H9 (cell line): ENCODE results near the gene PTPRR. TPM values are rescaled to one million over a fixed set of nuclear protein-coding genes. Genes with fewer than 3 reads are reported as not detected.

Source experiments
- DNase-seq: peaks from one replicate; pipeline ENCODE4 v3.0.0-alpha.2; 2017
- H2AFZ ChIP-seq: one replicate; pipeline ENCODE4 v1.6.1; 2013; ENCODE audit warnings: mild to moderate bottlenecking, low read length, control low read depth, moderate library complexity
- H2AK5ac ChIP-seq: 2 replicates; pipeline ENCODE4 v1.6.1; 2013; ENCODE audit warnings: low read length, control low read depth, mixed read lengths; ENCODE audit not compliant: insufficient read length
- H2BK120ac ChIP-seq: one replicate; pipeline ENCODE4 v1.6.1; 2013; ENCODE audit warnings: low read depth, mild to moderate bottlenecking, low read length, control low read depth, inconsistent platforms; ENCODE audit not compliant: poor library complexity, severe bottlenecking
- H2BK12ac ChIP-seq: 2 replicates; pipeline ENCODE4 v1.6.1; 2013; ENCODE audit warnings: low read length, control low read depth, mixed read lengths, low read depth; ENCODE audit not compliant: insufficient read length
- H2BK15ac ChIP-seq: 2 replicates; pipeline ENCODE4 v1.6.1; 2013; ENCODE audit warnings: low read depth, low read length, control low read depth
- H2BK20ac ChIP-seq: one replicate; pipeline ENCODE4 v1.6.1; 2013; ENCODE audit warnings: low read depth, mild to moderate bottlenecking, low read length, control low read depth, inconsistent platforms; ENCODE audit not compliant: poor library complexity, severe bottlenecking
- H2BK5ac ChIP-seq: 2 replicates; pipeline ENCODE4 v1.6.1; 2013; ENCODE audit warnings: low read length, control low read depth, mixed read lengths; ENCODE audit not compliant: insufficient read length
- H3K14ac ChIP-seq: 2 replicates; pipeline ENCODE4 v1.6.1; 2013; ENCODE audit warnings: low read length, control low read depth; ENCODE audit not compliant: insufficient read depth
- H3K18ac ChIP-seq: 2 replicates; pipeline ENCODE4 v1.6.1; 2013; ENCODE audit warnings: low read depth, mild to moderate bottlenecking, mixed read lengths, low read length, control low read depth; ENCODE audit not compliant: insufficient read length
- H3K23ac ChIP-seq: 2 replicates; pipeline ENCODE4 v1.6.1; 2013; ENCODE audit warnings: low read length, control low read depth, mixed read lengths, low read depth; ENCODE audit not compliant: insufficient read length
- H3K23me2 ChIP-seq: 2 replicates; pipeline ENCODE4 v1.6.1; 2013; ENCODE audit warnings: low read depth, mild to moderate bottlenecking, mixed read lengths, low read length, control low read depth; ENCODE audit not compliant: insufficient read length, poor library complexity, severe bottlenecking
- H3K27ac ChIP-seq: 2 replicates; pipeline ENCODE4 v1.5.1; 2013; ENCODE audit warnings: low read length, control low read depth, mixed read lengths, low read depth; ENCODE audit not compliant: insufficient read length
- H3K27me3 ChIP-seq: 2 replicates; pipeline ENCODE4 v1.6.1; 2013; ENCODE audit warnings: low read length, control low read depth, inconsistent platforms; ENCODE audit not compliant: insufficient read depth
- H3K4ac ChIP-seq: 2 replicates; pipeline ENCODE4 v1.6.1; 2013; ENCODE audit warnings: low read depth, mild to moderate bottlenecking, control low read depth, inconsistent platforms, low read length, moderate library complexity
- H3K4me1 ChIP-seq: 2 replicates; pipeline ENCODE4 v1.6.1; 2013; ENCODE audit warnings: low read length, control low read depth, inconsistent platforms; ENCODE audit not compliant: insufficient read depth
- H3K4me2 ChIP-seq: 2 replicates; pipeline ENCODE4 v1.6.1; 2013; ENCODE audit warnings: low read length, control low read depth, mixed read lengths; ENCODE audit not compliant: insufficient read length, insufficient read depth
- H3K56ac ChIP-seq: 2 replicates; pipeline ENCODE4 v1.6.1; 2013; ENCODE audit warnings: low read depth, mild to moderate bottlenecking, mixed read lengths, low read length, control low read depth; ENCODE audit not compliant: insufficient read length
- H3K79me1 ChIP-seq: 2 replicates; pipeline ENCODE4 v1.6.1; 2013; ENCODE audit warnings: low read depth, mild to moderate bottlenecking, moderate library complexity, low read length, control low read depth, inconsistent platforms; ENCODE audit not compliant: insufficient read depth, poor library complexity, severe bottlenecking
- H3K79me2 ChIP-seq: 2 replicates; pipeline ENCODE4 v1.6.1; 2013; ENCODE audit warnings: low read length, control low read depth, inconsistent platforms; ENCODE audit not compliant: insufficient read depth
- H3K9ac ChIP-seq: 2 replicates; pipeline ENCODE4 v1.6.1; 2013; ENCODE audit warnings: low read length, control low read depth, mixed read lengths; ENCODE audit not compliant: insufficient read length; ENCODE audit errors: extremely low read depth
- H3K9me3 ChIP-seq: one replicate; pipeline ENCODE4 v1.6.1; 2013; ENCODE audit warnings: low read depth, low read length, inconsistent platforms; ENCODE audit not compliant: control insufficient read depth
- H3T11ph ChIP-seq: one replicate; pipeline ENCODE4 v1.6.1; 2013; ENCODE audit warnings: mild to moderate bottlenecking, low read length, control low read depth, inconsistent platforms
- H4K20me1 ChIP-seq: one replicate; pipeline ENCODE4 v1.6.1; 2013; ENCODE audit not compliant: control insufficient read depth, insufficient read length, insufficient read depth
- H4K5ac ChIP-seq: 2 replicates; pipeline ENCODE4 v1.6.1; 2013; ENCODE audit warnings: low read depth, mild to moderate bottlenecking, mixed read lengths, low read length, control low read depth; ENCODE audit not compliant: insufficient read length
- H4K8ac ChIP-seq: replicated peaks from 2 replicates; pipeline ENCODE4 v1.6.1; 2013; ENCODE audit warnings: low read length, control low read depth, mixed read lengths, low read depth; ENCODE audit not compliant: insufficient read length
- H4K91ac ChIP-seq: 2 replicates; pipeline ENCODE4 v1.6.1; 2013; ENCODE audit warnings: low read depth, mild to moderate bottlenecking, moderate library complexity, mixed read lengths, low read length, control low read depth; ENCODE audit not compliant: insufficient read length
- H3K27ac Mint-ChIP-seq, 3 experiments: 2 replicates in 2 of 3; 3 replicates in 1 of 3; pipeline ENCODE4 v1.8.0; 2020 to 2021; ENCODE audit warnings: mixed read lengths in 3 of 3, mild to moderate bottlenecking in 1 of 3, moderate library complexity in 1 of 3
- H3K27me3 Mint-ChIP-seq: 2 replicates; pipeline ENCODE4 v1.8.0; 2021; ENCODE audit warnings: low read depth, mild to moderate bottlenecking, moderate library complexity, mixed read lengths
- H3K36me3 Mint-ChIP-seq, 3 experiments: 2 replicates in 2 of 3; 3 replicates in 1 of 3; pipeline ENCODE4 v1.8.0; 2020 to 2021; ENCODE audit warnings: low read depth in 3 of 3, mixed read lengths in 3 of 3; ENCODE audit not compliant: insufficient read depth in 1 of 3
- H3K4me1 Mint-ChIP-seq, 2 experiments: 2 replicates each; pipeline ENCODE4 v1.8.0; 2020; ENCODE audit warnings: mixed read lengths in 2 of 2
- H3K4me3 Mint-ChIP-seq, 2 experiments: 2 replicates in 1 of 2; 3 replicates in 1 of 2; pipeline ENCODE4 v1.8.0; 2020 to 2021; ENCODE audit warnings: mild to moderate bottlenecking in 2 of 2, mixed read lengths in 2 of 2, moderate library complexity in 1 of 2
- H3K9me3 Mint-ChIP-seq, 2 experiments: 2 replicates in 1 of 2; 3 replicates in 1 of 2; pipeline ENCODE4 v1.8.0; 2020; ENCODE audit warnings: mild to moderate bottlenecking in 2 of 2, mixed read lengths in 2 of 2, moderate library complexity in 1 of 2
- WGBS: extraction: QIAGEN DNeasy Blood & Tissue Kit; methylation state at CpG from one replicate; pipeline ENCODE4 v1.1.7; 2013; ENCODE audit warnings: missing lambda C conversion rate, low lambda C conversion rate, mixed read lengths; ENCODE audit not compliant: insufficient read length; ENCODE audit errors: extremely low coverage; 5-methylcytosine and 5-hydroxymethylcytosine counted together
- total RNA-seq: library from RNA; stranded (reverse); gene quantifications from 2 replicates; pipeline ENCODE4 v1.2.1, GENCODE V29; 2021
- TF ChIP-seq, protein P1 (sequence below): fragments of 200-600 bp; sonication (generic); conservative IDR thresholded peaks from 3 replicates; pipeline ENCODE4 v1.8.0; 2021; ENCODE audit warnings: antibody characterized with exemption, mild to moderate bottlenecking

Gene PTPRR
- total RNA-seq, 1 experiment from 2014 or later, result 0.22 TPM

DNA sequence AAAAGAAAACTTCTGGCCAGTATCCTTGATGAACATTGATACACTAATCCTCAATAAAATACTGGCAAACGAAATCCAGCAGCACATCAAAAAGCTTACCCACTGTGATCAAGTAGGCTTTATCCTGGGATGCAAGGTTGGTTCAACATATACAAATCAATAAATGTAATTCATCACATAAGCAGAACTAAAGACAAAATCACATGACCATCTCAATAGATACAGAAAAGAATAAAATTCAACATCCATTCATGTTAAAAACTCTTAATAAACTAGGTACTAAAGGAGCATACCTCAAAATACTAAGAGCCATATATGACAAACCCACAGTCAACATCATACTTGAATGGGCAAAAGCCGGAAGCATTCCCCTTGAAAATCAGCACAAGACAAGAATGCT, 211.5 kb downstream of the PTPRR start:
- Histone ChIP-seq H3K27me3 (no peaks in the 10 kb centered on the region), H3K4me2 (no peak overlapping the region), H2BK20ac (no peak overlapping the region), H3K79me2 (no peaks in the 10 kb centered on the region), H2BK15ac (no peak overlapping the region), H3K14ac (no peak overlapping the region), H4K91ac (no peak overlapping the region), H3K4me1 (no peaks in the 10 kb centered on the region; the same call in 1 of the 2 replicates), H3K23ac (no peak overlapping the region), H3K23me2 (no peaks in the 10 kb centered on the region), H4K8ac (no peak overlapping the region), H3K9ac (no peak overlapping the region), H4K20me1 (no peaks in the 10 kb centered on the region), H3K9me3 (no peaks in the 10 kb centered on the region), H3K4ac (no peak overlapping the region), H2BK12ac (no peak overlapping the region), H4K5ac (no peak overlapping the region), H2AK5ac (no peak overlapping the region), H3K27ac (no peak overlapping the region), H3K18ac (no peak overlapping the region), H3K79me1 (no peaks in the 10 kb centered on the region), H2AFZ (no peak overlapping the region), H2BK120ac (no peak overlapping the region), H3K56ac (no peak overlapping the region), H3T11ph (no peak overlapping the region), H2BK5ac (no peak overlapping the region)
- no CpG with 5 or more reads among the region's 2 CpGs for WGBS
- H3K4me3 Mint-ChIP-seq, result no peak overlapping the region
- H3K4me1 Mint-ChIP-seq, result peaks cover 0 to 5% of the 10 kb centered on the region in 2 experiments; a peak in 2 of 4 replicates
- H3K27ac Mint-ChIP-seq, result no peak overlapping the region
- no peaks in the 10 kb centered on the region for H3K36me3 Mint-ChIP-seq
- H3K27me3 Mint-ChIP-seq, result no peaks in the 10 kb centered on the region
- DNase-seq, result no peak
- TF ChIP-seq, protein P1, sequence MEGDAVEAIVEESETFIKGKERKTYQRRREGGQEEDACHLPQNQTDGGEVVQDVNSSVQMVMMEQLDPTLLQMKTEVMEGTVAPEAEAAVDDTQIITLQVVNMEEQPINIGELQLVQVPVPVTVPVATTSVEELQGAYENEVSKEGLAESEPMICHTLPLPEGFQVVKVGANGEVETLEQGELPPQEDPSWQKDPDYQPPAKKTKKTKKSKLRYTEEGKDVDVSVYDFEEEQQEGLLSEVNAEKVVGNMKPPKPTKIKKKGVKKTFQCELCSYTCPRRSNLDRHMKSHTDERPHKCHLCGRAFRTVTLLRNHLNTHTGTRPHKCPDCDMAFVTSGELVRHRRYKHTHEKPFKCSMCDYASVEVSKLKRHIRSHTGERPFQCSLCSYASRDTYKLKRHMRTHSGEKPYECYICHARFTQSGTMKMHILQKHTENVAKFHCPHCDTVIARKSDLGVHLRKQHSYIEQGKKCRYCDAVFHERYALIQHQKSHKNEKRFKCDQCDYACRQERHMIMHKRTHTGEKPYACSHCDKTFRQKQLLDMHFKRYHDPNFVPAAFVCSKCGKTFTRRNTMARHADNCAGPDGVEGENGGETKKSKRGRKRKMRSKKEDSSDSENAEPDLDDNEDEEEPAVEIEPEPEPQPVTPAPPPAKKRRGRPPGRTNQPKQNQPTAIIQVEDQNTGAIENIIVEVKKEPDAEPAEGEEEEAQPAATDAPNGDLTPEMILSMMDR, result no peak
- no peaks in the 10 kb centered on the region for H3K9me3 Mint-ChIP-seq
